Hematopoietic multipotent progenitor cell treated with erythropoietin and hydrocortisone succinate and interleukin-3 and kit ligand, for 15 days (in vitro differentiated cells): ENCODE results near the gene SEC24A.
"Not testable (repeated sequence)": the region's sequence is repeated elsewhere in the genome, so short reads cannot be mapped to it uniquely, and the experiment has no call there.

Experiments used
- DNase-seq: peaks from one replicate; pipeline ENCODE4 v3.0.0-alpha.2; 2015; ENCODE audit warnings: low spot score

SEC24A gene

DNA sequence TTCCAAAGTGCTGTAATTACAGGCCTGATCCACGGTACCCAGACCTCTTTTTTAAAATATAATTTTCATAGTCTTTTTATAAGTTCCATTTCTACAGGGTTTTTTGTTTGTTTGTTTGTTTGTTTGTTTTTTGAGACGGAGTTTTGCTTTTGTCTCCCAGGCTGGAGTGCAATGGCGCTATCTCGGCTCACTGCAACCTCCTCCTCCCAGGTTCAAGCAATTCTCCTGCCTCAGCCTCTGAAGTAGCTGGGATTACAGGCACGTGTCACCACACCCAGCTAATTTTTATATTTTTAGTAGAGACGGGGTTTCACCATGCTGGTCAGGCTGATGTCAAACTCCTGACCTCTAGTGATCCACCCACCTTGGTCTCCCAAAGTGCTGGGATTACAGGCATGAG lies 2.1 kb downstream of the SEC24A start:
- DNase-seq = not testable (repeated sequence)

DNA sequence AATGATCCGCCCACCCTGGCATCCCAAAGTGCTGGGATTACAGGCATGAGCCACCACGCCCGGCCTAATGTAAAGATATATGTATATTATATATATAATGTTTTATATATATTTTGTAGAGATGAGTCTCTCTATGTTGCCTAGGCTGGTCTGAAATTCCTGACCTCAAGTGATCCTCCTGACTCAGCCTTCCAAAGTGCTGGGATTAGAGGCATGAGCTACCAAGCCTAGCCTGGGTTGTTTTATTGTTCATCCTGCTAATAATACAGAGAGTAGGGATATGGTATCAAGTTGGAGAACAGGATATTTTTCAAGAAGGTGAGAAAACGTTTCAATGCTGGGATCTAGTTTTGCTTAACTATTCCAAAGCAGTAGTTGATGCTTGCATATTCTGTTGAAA lies 2.9 kb downstream of the SEC24A start:
- DNase-seq = no peak

GRCh38 chr5:134656690-134657089 lies 8.1 kb downstream of the SEC24A start:
- DNase-seq = no peak

- DNase-seq = no peak
Measured at GRCh38 chr5:134659456-134659855, 10.9 kb downstream of the SEC24A start.

DNA sequence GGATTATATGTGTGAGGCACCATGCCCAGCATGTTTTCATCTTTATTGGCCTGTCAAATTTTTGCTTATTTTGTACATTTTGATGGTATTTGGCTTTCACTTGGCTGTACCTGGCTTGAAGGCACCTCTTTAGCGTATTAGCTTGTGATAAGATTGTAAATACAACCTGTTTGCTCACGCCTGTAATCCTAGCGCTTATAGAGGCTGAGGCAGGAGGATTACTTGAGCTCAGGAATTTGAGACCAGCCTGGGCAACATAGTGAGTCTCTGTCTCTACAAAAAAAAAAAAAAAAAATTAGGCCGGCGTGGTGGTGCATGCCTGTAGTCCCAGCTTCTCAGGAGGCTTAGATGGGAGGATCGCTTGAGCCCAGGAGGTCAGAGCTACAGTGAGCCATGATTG lies 11.3 kb downstream of the SEC24A start:
- no peak for DNase-seq

GRCh38 chr5:134662971-134663370 lies 14.4 kb downstream of the SEC24A start:
- DNase-seq = no peak

DNA sequence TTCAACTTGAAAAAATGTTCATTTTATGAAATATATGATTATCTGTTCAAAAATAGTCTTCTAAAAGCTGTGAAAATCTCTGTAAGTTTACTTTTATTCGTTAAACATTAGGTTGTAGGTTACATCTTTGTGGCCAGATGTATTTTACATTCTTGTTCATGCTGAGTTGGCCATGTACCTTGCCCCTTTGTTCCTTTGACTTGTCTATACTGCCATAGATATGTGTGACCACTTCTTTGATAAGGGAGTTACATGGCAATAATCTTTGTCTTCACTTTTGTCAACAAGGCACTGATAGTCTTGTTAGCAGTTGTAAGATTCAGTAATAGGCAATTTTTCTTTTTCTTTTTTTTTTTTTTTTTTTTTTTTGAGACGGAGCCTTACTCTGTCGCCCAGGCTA lies 15.9 kb downstream of the SEC24A start:
- DNase-seq = no peak

GRCh38 chr5:134673546-134673945 lies 25.0 kb downstream of the SEC24A start:
- not testable (repeated sequence) for DNase-seq

GRCh38 chr5:134677357-134677756 lies 28.8 kb downstream of the SEC24A start:
- not testable (repeated sequence) for DNase-seq

- DNase-seq = not testable (repeated sequence)
Measured at GRCh38 chr5:134690144-134690543, 41.6 kb downstream of the SEC24A start.

DNA sequence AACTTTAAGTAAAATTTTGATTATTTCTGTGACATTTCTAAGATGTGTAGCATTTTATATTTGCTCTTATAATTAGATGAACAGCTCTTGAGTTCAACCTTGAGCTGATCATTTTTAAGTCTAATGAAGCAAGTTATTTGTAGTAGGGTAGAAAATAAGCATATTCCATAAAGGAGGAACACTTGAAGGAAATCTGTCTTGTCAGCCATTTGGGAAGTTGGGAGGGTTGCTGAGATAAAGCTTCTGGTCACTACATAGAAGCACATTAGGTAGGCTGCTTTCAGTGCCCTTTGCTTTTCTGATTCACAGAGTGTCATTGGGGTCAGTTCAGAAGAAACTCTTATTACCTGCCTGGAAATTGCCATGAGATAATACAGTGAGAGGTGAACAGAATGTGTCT lies 44.1 kb downstream of the SEC24A start:
- DNase-seq = no peak

- no peak for DNase-seq
Measured at GRCh38 chr5:134708301-134708700, 59.7 kb downstream of the SEC24A start.

DNA sequence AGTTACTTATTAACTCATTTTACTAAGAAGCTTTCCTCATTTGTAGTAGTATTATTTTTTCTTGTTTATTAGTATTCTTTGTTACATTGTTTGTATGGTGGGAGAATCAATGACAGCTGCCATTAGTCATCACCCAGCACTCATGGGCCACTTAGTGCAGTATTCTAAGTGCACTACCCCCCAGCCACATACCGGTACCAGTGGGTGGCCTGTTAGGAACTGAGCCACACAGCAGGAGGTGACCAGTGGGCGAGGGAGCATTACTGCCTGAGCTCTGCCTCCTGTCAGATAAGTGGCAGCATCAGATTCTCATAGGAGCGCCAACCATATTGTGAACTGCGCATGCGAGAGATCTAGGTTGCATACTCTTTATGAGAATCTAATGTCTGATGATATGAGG lies 65.5 kb downstream of the SEC24A start:
- no peak for DNase-seq

DNA sequence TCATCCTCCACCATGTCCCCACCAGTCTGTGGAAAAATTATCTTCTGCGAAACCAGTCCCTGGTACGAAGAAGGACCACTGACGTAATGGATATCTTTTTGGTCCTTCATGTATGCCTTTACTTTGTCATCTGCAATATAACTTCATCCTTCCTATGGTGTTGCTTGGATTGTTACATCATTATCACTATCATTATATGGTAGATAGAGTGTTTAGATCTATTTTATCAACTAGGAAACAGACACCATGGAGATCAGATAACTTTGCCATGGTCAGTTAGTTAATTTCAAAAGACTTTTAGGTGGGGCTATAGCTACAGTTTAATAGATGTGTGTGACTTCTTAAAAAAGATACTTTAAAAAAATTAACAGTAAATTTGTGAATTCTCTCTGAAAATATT lies 66.0 kb downstream of the SEC24A start:
- no peak for DNase-seq

DNA sequence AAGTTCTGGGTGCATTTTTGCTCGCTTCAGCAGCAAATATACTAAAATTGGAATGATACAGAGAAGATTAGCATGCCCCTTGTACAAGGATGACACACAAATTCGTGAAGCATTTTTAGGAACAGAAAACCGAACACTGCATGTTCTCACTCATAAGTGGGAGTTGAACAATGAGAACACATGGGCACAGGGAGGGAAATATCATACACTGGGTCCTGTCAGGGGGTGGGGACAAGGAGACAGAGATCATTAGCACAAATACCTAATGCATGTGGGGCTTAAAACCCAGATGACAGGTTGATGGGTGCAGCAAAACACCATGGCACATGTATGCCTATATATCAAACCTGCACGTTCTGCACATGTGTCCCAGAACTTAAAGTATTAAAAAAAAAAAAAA lies 66.9 kb downstream of the SEC24A start:
- not testable (repeated sequence) for DNase-seq

DNA sequence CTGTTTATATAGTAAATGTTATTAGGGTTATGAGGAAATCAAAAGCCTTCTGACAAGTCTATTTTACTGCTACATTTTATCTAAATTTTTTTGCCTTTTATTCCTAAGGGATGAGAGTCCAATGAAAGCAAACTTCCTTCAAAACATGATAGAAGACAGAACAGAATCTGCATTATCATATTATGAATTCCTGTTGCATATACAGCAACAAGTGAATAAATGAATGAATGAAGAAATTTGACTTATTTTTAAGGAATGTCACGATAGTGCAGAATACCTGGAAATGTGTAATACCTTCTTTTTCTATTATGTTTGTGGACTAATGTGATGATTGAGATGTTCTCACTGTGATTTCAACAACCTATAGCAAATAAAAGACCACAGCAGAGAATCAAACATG lies 76.3 kb downstream of the SEC24A start:
- no peak for DNase-seq

GRCh38 chr5:134732819-134733218 lies 84.2 kb downstream of the SEC24A start:
- no peak for DNase-seq

GRCh38 chr5:134735243-134735642 lies 86.7 kb downstream of the SEC24A start:
- no peak for DNase-seq

DNA sequence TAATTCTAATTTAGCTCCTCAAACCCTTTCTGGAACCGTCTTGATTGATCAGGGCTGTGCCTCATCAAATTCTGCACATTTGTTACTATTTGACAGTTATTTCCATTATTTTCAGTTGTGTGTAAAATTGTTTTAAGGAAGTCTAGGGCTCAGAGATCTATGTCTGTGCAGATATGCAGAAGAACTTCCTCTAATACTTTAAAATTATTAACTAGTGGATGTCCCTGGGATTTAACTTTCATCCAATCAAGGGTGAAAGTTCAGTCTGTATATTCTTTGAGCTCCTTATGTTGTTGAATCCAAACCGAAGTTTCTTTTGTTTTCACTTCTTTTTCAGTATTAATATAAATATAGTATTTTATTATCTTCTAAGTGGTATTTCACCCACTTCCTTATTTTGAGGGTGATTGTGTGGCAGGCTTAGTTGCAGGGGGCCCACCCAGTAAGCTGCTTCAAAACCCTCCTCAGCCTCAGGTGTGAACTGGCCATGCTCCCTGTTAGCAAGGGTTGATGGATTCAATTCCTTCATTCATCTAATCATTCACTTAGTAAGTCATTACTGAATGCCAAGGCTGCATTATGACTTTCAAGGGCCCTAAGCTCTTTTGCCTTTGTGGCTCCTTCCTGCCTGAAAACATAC lies 87.7 kb downstream of the SEC24A start:
- no peak for DNase-seq

DNA sequence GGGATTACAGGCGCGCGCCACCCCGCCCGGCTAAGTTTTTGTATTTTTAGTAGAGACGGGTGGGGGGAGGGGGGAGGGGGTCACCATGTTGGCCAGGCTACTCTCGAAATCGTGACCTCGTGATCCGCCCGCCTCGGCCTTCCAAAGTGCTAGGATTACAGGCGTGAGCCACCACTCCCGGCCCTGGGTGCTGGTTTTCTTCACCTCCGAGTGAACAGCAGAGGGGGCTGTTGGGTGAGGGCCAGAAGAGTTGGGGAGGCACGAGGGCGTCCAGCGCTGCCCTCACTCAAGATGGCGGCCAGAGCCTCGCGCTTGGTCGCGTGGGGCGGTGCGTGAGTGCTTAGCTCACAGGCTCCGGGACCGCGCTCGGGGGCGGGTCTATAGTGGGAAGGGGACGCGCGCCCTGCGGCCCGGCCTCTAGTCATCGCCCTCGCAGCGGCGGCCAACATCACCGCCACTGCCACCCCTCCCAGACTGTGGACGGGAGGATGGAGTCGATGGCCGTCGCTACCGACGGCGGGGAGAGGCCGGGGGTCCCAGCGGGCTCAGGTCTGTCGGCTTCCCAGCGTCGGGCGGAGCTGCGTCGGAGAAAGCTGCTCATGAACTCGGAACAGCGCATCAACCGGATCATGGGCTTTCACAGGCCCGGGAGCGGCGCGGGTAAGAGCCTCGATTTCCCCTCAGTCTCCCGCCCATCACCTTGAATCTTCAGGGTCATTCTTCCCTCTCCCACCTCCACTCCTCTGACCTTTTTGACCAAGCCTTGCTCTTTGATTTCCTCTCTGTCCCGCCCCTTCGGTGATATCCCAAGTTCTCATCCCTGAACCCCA lies 89.8 kb downstream of the SEC24A start, which contains the start of gene CAMLG:
CAMLG (plus strand) TSS at position 416 of the 830 bp plus-strand sequence; CDS start at position 489, 73 bp downstream.
- peak; percentile 96 for DNase-seq

GRCh38 chr5:134738963-134739661 lies 90.5 kb downstream of the SEC24A start:
- peak; percentile 61 for DNase-seq

DNA sequence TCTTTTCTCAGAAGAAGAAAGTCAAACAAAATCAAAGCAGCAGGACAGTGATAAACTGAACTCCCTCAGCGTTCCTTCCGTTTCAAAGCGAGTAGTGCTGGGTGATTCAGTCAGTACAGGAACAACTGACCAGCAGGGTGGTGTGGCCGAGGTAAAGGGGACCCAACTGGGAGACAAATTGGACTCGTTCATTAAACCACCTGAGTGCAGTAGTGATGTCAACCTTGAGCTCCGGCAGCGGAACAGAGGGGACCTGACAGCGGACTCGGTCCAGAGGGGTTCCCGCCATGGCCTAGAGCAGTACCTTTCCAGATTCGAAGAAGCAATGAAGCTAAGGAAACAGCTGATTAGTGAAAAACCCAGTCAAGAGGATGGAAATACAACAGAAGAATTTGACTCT lies 92.5 kb downstream of the SEC24A start:
- DNase-seq = no peak

- DNase-seq = no peak
Measured at GRCh38 chr5:134742134-134742533, 93.5 kb downstream of the SEC24A start.
